H9 (cell line): ENCODE results near the gene YPEL4. TPM values are rescaled to one million over a fixed set of nuclear protein-coding genes. Genes with fewer than 3 reads are reported as not detected.

ENCODE experiments used
- DNase-seq: peaks from one replicate; pipeline ENCODE4 v3.0.0-alpha.2; 2017
- H2AFZ ChIP-seq: one replicate; pipeline ENCODE4 v1.6.1; 2013; ENCODE audit warnings: mild to moderate bottlenecking, low read length, control low read depth, moderate library complexity
- H2AK5ac ChIP-seq: 2 replicates; pipeline ENCODE4 v1.6.1; 2013; ENCODE audit warnings: low read length, control low read depth, mixed read lengths; ENCODE audit not compliant: insufficient read length
- H2BK120ac ChIP-seq: one replicate; pipeline ENCODE4 v1.6.1; 2013; ENCODE audit warnings: low read depth, mild to moderate bottlenecking, low read length, control low read depth, inconsistent platforms; ENCODE audit not compliant: poor library complexity, severe bottlenecking
- H2BK12ac ChIP-seq: 2 replicates; pipeline ENCODE4 v1.6.1; 2013; ENCODE audit warnings: low read length, control low read depth, mixed read lengths, low read depth; ENCODE audit not compliant: insufficient read length
- H2BK15ac ChIP-seq: 2 replicates; pipeline ENCODE4 v1.6.1; 2013; ENCODE audit warnings: low read depth, low read length, control low read depth
- H2BK20ac ChIP-seq: one replicate; pipeline ENCODE4 v1.6.1; 2013; ENCODE audit warnings: low read depth, mild to moderate bottlenecking, low read length, control low read depth, inconsistent platforms; ENCODE audit not compliant: poor library complexity, severe bottlenecking
- H2BK5ac ChIP-seq: 2 replicates; pipeline ENCODE4 v1.6.1; 2013; ENCODE audit warnings: low read length, control low read depth, mixed read lengths; ENCODE audit not compliant: insufficient read length
- H3K14ac ChIP-seq: 2 replicates; pipeline ENCODE4 v1.6.1; 2013; ENCODE audit warnings: low read length, control low read depth; ENCODE audit not compliant: insufficient read depth
- H3K18ac ChIP-seq: 2 replicates; pipeline ENCODE4 v1.6.1; 2013; ENCODE audit warnings: low read depth, mild to moderate bottlenecking, mixed read lengths, low read length, control low read depth; ENCODE audit not compliant: insufficient read length
- H3K23ac ChIP-seq: 2 replicates; pipeline ENCODE4 v1.6.1; 2013; ENCODE audit warnings: low read length, control low read depth, mixed read lengths, low read depth; ENCODE audit not compliant: insufficient read length
- H3K23me2 ChIP-seq: 2 replicates; pipeline ENCODE4 v1.6.1; 2013; ENCODE audit warnings: low read depth, mild to moderate bottlenecking, mixed read lengths, low read length, control low read depth; ENCODE audit not compliant: insufficient read length, poor library complexity, severe bottlenecking
- H3K27ac ChIP-seq: 2 replicates; pipeline ENCODE4 v1.5.1; 2013; ENCODE audit warnings: low read length, control low read depth, mixed read lengths, low read depth; ENCODE audit not compliant: insufficient read length
- H3K27me3 ChIP-seq: 2 replicates; pipeline ENCODE4 v1.6.1; 2013; ENCODE audit warnings: low read length, control low read depth, inconsistent platforms; ENCODE audit not compliant: insufficient read depth
- H3K4ac ChIP-seq: 2 replicates; pipeline ENCODE4 v1.6.1; 2013; ENCODE audit warnings: low read depth, mild to moderate bottlenecking, control low read depth, inconsistent platforms, low read length, moderate library complexity
- H3K4me1 ChIP-seq: 2 replicates; pipeline ENCODE4 v1.6.1; 2013; ENCODE audit warnings: low read length, control low read depth, inconsistent platforms; ENCODE audit not compliant: insufficient read depth
- H3K4me2 ChIP-seq: 2 replicates; pipeline ENCODE4 v1.6.1; 2013; ENCODE audit warnings: low read length, control low read depth, mixed read lengths; ENCODE audit not compliant: insufficient read length, insufficient read depth
- H3K56ac ChIP-seq: 2 replicates; pipeline ENCODE4 v1.6.1; 2013; ENCODE audit warnings: low read depth, mild to moderate bottlenecking, mixed read lengths, low read length, control low read depth; ENCODE audit not compliant: insufficient read length
- H3K79me1 ChIP-seq: 2 replicates; pipeline ENCODE4 v1.6.1; 2013; ENCODE audit warnings: low read depth, mild to moderate bottlenecking, moderate library complexity, low read length, control low read depth, inconsistent platforms; ENCODE audit not compliant: insufficient read depth, poor library complexity, severe bottlenecking
- H3K79me2 ChIP-seq: 2 replicates; pipeline ENCODE4 v1.6.1; 2013; ENCODE audit warnings: low read length, control low read depth, inconsistent platforms; ENCODE audit not compliant: insufficient read depth
- H3K9ac ChIP-seq: 2 replicates; pipeline ENCODE4 v1.6.1; 2013; ENCODE audit warnings: low read length, control low read depth, mixed read lengths; ENCODE audit not compliant: insufficient read length; ENCODE audit errors: extremely low read depth
- H3K9me3 ChIP-seq: one replicate; pipeline ENCODE4 v1.6.1; 2013; ENCODE audit warnings: low read depth, low read length, inconsistent platforms; ENCODE audit not compliant: control insufficient read depth
- H3T11ph ChIP-seq: one replicate; pipeline ENCODE4 v1.6.1; 2013; ENCODE audit warnings: mild to moderate bottlenecking, low read length, control low read depth, inconsistent platforms
- H4K20me1 ChIP-seq: one replicate; pipeline ENCODE4 v1.6.1; 2013; ENCODE audit not compliant: control insufficient read depth, insufficient read length, insufficient read depth
- H4K5ac ChIP-seq: 2 replicates; pipeline ENCODE4 v1.6.1; 2013; ENCODE audit warnings: low read depth, mild to moderate bottlenecking, mixed read lengths, low read length, control low read depth; ENCODE audit not compliant: insufficient read length
- H4K8ac ChIP-seq: replicated peaks from 2 replicates; pipeline ENCODE4 v1.6.1; 2013; ENCODE audit warnings: low read length, control low read depth, mixed read lengths, low read depth; ENCODE audit not compliant: insufficient read length
- H4K91ac ChIP-seq: 2 replicates; pipeline ENCODE4 v1.6.1; 2013; ENCODE audit warnings: low read depth, mild to moderate bottlenecking, moderate library complexity, mixed read lengths, low read length, control low read depth; ENCODE audit not compliant: insufficient read length
- H3K27ac Mint-ChIP-seq, 3 experiments: 2 replicates in 2 of 3; 3 replicates in 1 of 3; pipeline ENCODE4 v1.8.0; 2020 to 2021; ENCODE audit warnings: mixed read lengths in 3 of 3, mild to moderate bottlenecking in 1 of 3, moderate library complexity in 1 of 3
- H3K27me3 Mint-ChIP-seq: 2 replicates; pipeline ENCODE4 v1.8.0; 2021; ENCODE audit warnings: low read depth, mild to moderate bottlenecking, moderate library complexity, mixed read lengths
- H3K36me3 Mint-ChIP-seq, 3 experiments: 2 replicates in 2 of 3; 3 replicates in 1 of 3; pipeline ENCODE4 v1.8.0; 2020 to 2021; ENCODE audit warnings: low read depth in 3 of 3, mixed read lengths in 3 of 3; ENCODE audit not compliant: insufficient read depth in 1 of 3
- H3K4me1 Mint-ChIP-seq, 2 experiments: 2 replicates each; pipeline ENCODE4 v1.8.0; 2020; ENCODE audit warnings: mixed read lengths in 2 of 2
- H3K4me3 Mint-ChIP-seq, 2 experiments: 2 replicates in 1 of 2; 3 replicates in 1 of 2; pipeline ENCODE4 v1.8.0; 2020 to 2021; ENCODE audit warnings: mild to moderate bottlenecking in 2 of 2, mixed read lengths in 2 of 2, moderate library complexity in 1 of 2
- H3K9me3 Mint-ChIP-seq, 2 experiments: 2 replicates in 1 of 2; 3 replicates in 1 of 2; pipeline ENCODE4 v1.8.0; 2020; ENCODE audit warnings: mild to moderate bottlenecking in 2 of 2, mixed read lengths in 2 of 2, moderate library complexity in 1 of 2
- WGBS: extraction: QIAGEN DNeasy Blood & Tissue Kit; methylation state at CpG from one replicate; pipeline ENCODE4 v1.1.7; 2013; ENCODE audit warnings: missing lambda C conversion rate, low lambda C conversion rate, mixed read lengths; ENCODE audit not compliant: insufficient read length; ENCODE audit errors: extremely low coverage; 5-methylcytosine and 5-hydroxymethylcytosine counted together
- total RNA-seq: library from RNA; stranded (reverse); gene quantifications from 2 replicates; pipeline ENCODE4 v1.2.1, GENCODE V29; 2021
- TF ChIP-seq, protein P1 (sequence below): fragments of 200-600 bp; sonication (generic); conservative IDR thresholded peaks from 3 replicates; pipeline ENCODE4 v1.8.0; 2021; ENCODE audit warnings: antibody characterized with exemption, mild to moderate bottlenecking

The YPEL4 gene
- total RNA-seq, 1 experiment from 2014 or later = 0.13 TPM

DNA sequence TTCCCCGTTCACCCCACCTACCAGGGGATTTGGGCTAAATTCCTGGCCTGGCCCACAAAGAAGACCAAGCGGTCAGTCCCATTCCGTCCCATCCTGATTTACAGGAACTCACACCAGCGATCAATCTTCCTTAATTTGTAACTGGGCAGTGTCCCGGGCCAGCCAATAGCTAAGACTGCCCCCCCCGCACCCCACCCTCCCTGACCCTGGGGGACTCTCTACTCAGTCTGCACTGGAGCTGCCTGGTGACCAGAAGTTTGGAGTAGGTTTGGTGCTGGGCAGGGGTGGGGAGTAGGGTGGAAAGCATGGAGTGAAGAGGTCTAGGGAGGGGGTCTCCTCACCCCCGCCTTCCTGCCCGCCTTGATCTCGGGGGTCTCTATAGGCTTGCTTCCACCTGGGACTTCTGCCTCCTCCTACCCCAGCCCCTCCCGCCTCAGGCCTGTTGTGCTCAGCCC is 52.2 kb downstream of the YPEL4 start, which contains the start of gene SERPING1:
Gene SERPING1, plus strand, starts transcription at position 225 of the 455 bp plus-strand sequence. CDS start 586 bp downstream, outside the sequence.
- H3K14ac ChIP-seq = peak within 1 kb of the TSS; percentile 53
- peaks cover 4% of the 10 kb centered on the region; the same call in 1 of the 2 replicates for H3K4me1 ChIP-seq
- H2AFZ ChIP-seq = no peak within 1 kb of the TSS
- no peaks in the 10 kb centered on the region for H3K79me1 ChIP-seq
- peaks cover 15 to 23% (median 15%) of the 10 kb centered on the region in 3 experiments; a peak in 6 of 7 replicates for H3K36me3 Mint-ChIP-seq
- no peak within 1 kb of the TSS for H4K8ac ChIP-seq
- peak within 1 kb of the TSS; percentile 27 for H3K9ac ChIP-seq
- no peaks in the 10 kb centered on the region for H3K9me3 ChIP-seq
- no peak for DNase-seq
- H2BK15ac ChIP-seq = no peak within 1 kb of the TSS
- peak within 1 kb of the TSS; percentile 70 to 79 for H3K4me3 Mint-ChIP-seq
- no peak within 1 kb of the TSS for H3K56ac ChIP-seq
- H3K4me1 Mint-ChIP-seq = peaks cover 24 to 61% of the 10 kb centered on the region in 2 experiments
- no peak within 1 kb of the TSS for H3K23ac ChIP-seq
- H3T11ph ChIP-seq = no peak within 1 kb of the TSS
- no peak within 1 kb of the TSS for H2BK120ac ChIP-seq
- no peak within 1 kb of the TSS for H3K27ac ChIP-seq
- H3K27me3 ChIP-seq = no peaks in the 10 kb centered on the region
- no peak within 1 kb of the TSS for H3K4ac ChIP-seq
- peaks cover 8% of the 10 kb centered on the region for H3K23me2 ChIP-seq
- no peak within 1 kb of the TSS for H2BK5ac ChIP-seq
- H3K9me3 Mint-ChIP-seq = no peaks in the 10 kb centered on the region
- no peak within 1 kb of the TSS for H4K5ac ChIP-seq
- H3K27ac Mint-ChIP-seq = peak within 1 kb of the TSS; percentile 93 to 98 (median 97); a peak in 6 of 7 replicates
- H2BK12ac ChIP-seq = no peak within 1 kb of the TSS
- H4K91ac ChIP-seq = no peak within 1 kb of the TSS
- peak within 1 kb of the TSS; percentile 57 for H3K4me2 ChIP-seq
- no peaks in the 10 kb centered on the region for H3K27me3 Mint-ChIP-seq
- no peak within 1 kb of the TSS for H2AK5ac ChIP-seq
- H3K18ac ChIP-seq = peak within 1 kb of the TSS; percentile 11
- H3K79me2 ChIP-seq = no peaks in the 10 kb centered on the region
- no peak within 1 kb of the TSS for H2BK20ac ChIP-seq
- TF ChIP-seq, protein P1, sequence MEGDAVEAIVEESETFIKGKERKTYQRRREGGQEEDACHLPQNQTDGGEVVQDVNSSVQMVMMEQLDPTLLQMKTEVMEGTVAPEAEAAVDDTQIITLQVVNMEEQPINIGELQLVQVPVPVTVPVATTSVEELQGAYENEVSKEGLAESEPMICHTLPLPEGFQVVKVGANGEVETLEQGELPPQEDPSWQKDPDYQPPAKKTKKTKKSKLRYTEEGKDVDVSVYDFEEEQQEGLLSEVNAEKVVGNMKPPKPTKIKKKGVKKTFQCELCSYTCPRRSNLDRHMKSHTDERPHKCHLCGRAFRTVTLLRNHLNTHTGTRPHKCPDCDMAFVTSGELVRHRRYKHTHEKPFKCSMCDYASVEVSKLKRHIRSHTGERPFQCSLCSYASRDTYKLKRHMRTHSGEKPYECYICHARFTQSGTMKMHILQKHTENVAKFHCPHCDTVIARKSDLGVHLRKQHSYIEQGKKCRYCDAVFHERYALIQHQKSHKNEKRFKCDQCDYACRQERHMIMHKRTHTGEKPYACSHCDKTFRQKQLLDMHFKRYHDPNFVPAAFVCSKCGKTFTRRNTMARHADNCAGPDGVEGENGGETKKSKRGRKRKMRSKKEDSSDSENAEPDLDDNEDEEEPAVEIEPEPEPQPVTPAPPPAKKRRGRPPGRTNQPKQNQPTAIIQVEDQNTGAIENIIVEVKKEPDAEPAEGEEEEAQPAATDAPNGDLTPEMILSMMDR = no peak
- H4K20me1 ChIP-seq = no peaks in the 10 kb centered on the region
- WGBS = no CpG with 5 or more reads among the region's 10 CpGs
